CD14-positive monocyte (primary cell): ENCODE measurements around the gene FTL. TPM values are rescaled to one million over a fixed set of nuclear protein-coding genes. Genes with fewer than 3 reads are reported as not detected.

Experiments
- DNase-seq, 3 donors: peaks; one replicate each; pipeline ENCODE4 v3.0.0-alpha.2; 2011 to 2022
- H2AFZ ChIP-seq: 2 replicates; pipeline ENCODE4 v1.6.0; 2012; ENCODE audit warnings: mild to moderate bottlenecking, low read depth, low read length, inconsistent platforms; ENCODE audit not compliant: insufficient read depth, poor library complexity, severe bottlenecking
- H3K27ac ChIP-seq, 2 donors: 1 replicate in 1 of 2; 2 replicates in 1 of 2; pipeline ENCODE4 v1.5.1; 2012 to 2013; ENCODE audit warnings: low read length in 2 of 2, control low read depth in 1 of 2, inconsistent platforms in 1 of 2, low read depth in 1 of 2, mild to moderate bottlenecking in 1 of 2
- H3K27me3 ChIP-seq, 2 donors: one replicate each; pipeline versions ENCODE4 v1.6.0 to v1.6.1; 2011 to 2013; ENCODE audit warnings: low read length in 2 of 2; ENCODE audit not compliant: control insufficient read depth in 2 of 2, insufficient read depth in 2 of 2
- H3K36me3 ChIP-seq, 2 donors: replicated peaks in 1 of 2; 1 replicate in 1 of 2; 2 replicates in 1 of 2; pipeline versions ENCODE4 v1.5.1 to v1.6.1; 2012 to 2013; ENCODE audit warnings: low read length in 2 of 2, control low read depth in 1 of 2, inconsistent platforms in 1 of 2, mild to moderate bottlenecking in 1 of 2; ENCODE audit not compliant: insufficient read depth in 2 of 2, control insufficient read depth in 1 of 2
- H3K4me1 ChIP-seq, 2 donors: 1 replicate in 1 of 2; 2 replicates in 1 of 2; pipeline versions ENCODE4 v1.5.1 to v1.6.1; 2012 to 2013; ENCODE audit warnings: low read length in 2 of 2, control low read depth in 1 of 2, inconsistent platforms in 1 of 2, mild to moderate bottlenecking in 1 of 2, moderate library complexity in 1 of 2; ENCODE audit not compliant: insufficient read depth in 2 of 2, control insufficient read depth in 1 of 2
- H3K4me2 ChIP-seq: replicated peaks from 2 replicates; pipeline ENCODE3; 2012; ENCODE audit warnings: low read length, moderate library complexity, mild to moderate bottlenecking; ENCODE audit not compliant: poor library complexity, severe bottlenecking; ENCODE audit errors: extremely low read depth
- H3K4me3 ChIP-seq, 3 experiments: fragments of 200-600 bp in 1 of 3; sonication (generic) in 1 of 3; replicated peaks in 1 of 3; 1 replicate in 2 of 3; 2 replicates in 1 of 3; pipeline ENCODE4 v1.5.1; 2011 to 2013; ENCODE audit warnings: low read length in 3 of 3, mild to moderate bottlenecking in 3 of 3, control low read depth in 2 of 3, low read depth in 2 of 3, inconsistent platforms in 1 of 3, moderate library complexity in 1 of 3
- H3K79me2 ChIP-seq: 2 replicates; pipeline ENCODE4 v1.6.0; 2012; ENCODE audit warnings: mild to moderate bottlenecking, control low read depth, inconsistent platforms, low read length, moderate library complexity; ENCODE audit not compliant: insufficient read depth
- H3K9ac ChIP-seq: 2 replicates; pipeline ENCODE4 v1.6.0; 2017; ENCODE audit warnings: low read length, mild to moderate bottlenecking; ENCODE audit not compliant: insufficient read depth, poor library complexity, severe bottlenecking
- H3K9me3 ChIP-seq, 2 donors: replicated peaks in 1 of 2; 1 replicate in 1 of 2; 2 replicates in 1 of 2; pipeline versions ENCODE4 v1.5.1 to v1.6.1; 2012 to 2013; ENCODE audit warnings: low read length in 2 of 2, control low read depth in 1 of 2; ENCODE audit not compliant: control insufficient read depth in 1 of 2, insufficient read depth in 1 of 2
- H4K20me1 ChIP-seq: 2 replicates; pipeline ENCODE4 v1.6.0; 2012; ENCODE audit warnings: mild to moderate bottlenecking, low read length, control low read depth, moderate library complexity; ENCODE audit not compliant: insufficient read depth
- H3K27ac Mint-ChIP-seq, 7 donors: one replicate each; pipeline ENCODE4 v1.8.0; 2020; ENCODE audit warnings: mild to moderate bottlenecking in 7 of 7, mixed read lengths in 7 of 7, moderate library complexity in 6 of 7, inconsistent platforms in 2 of 7
- H3K27me3 Mint-ChIP-seq, 3 donors: one replicate each; pipeline ENCODE4 v1.8.0; 2021 to 2022; ENCODE audit warnings: low read depth in 3 of 3, mild to moderate bottlenecking in 3 of 3, mixed read lengths in 3 of 3, moderate library complexity in 3 of 3, inconsistent platforms in 1 of 3
- H3K36me3 Mint-ChIP-seq, 2 donors: one replicate each; pipeline ENCODE4 v1.8.0; 2020; ENCODE audit warnings: mixed read lengths in 2 of 2, inconsistent platforms in 1 of 2, mild to moderate bottlenecking in 1 of 2
- H3K4me1 Mint-ChIP-seq: one replicate; pipeline ENCODE4 v1.8.0; 2020; ENCODE audit warnings: mild to moderate bottlenecking, mixed read lengths
- H3K4me3 Mint-ChIP-seq, 2 donors: one replicate each; pipeline ENCODE4 v1.8.0; 2020; ENCODE audit warnings: mild to moderate bottlenecking in 2 of 2, mixed read lengths in 2 of 2, moderate library complexity in 1 of 2
- H3K9me3 Mint-ChIP-seq, 7 donors: one replicate each; pipeline ENCODE4 v1.8.0; 2020 to 2022; ENCODE audit warnings: mixed read lengths in 7 of 7, mild to moderate bottlenecking in 6 of 7, moderate library complexity in 6 of 7, inconsistent platforms in 2 of 7
- WGBS: methylation state at CpG from one replicate; pipeline ENCODE4 v1.1.5; 2013; ENCODE audit warnings: missing lambda C conversion rate; ENCODE audit not compliant: insufficient coverage; 5-methylcytosine and 5-hydroxymethylcytosine counted together
- intact Hi-C, 2 donors: fragments of 100-400 bp; cut with micrococcal nuclease; formaldehyde crosslinking; loops; one replicate each; pipeline versions ENCODE4 v1.15.0 to v1.15.1; 2023
- polyA plus RNA-seq, 3 donors: library from polyadenylated mRNA; depleted of rRNA in 1 of 3; unstranded in 2 of 3; stranded (reverse) in 1 of 3; fragments of 300-500 nt in 2 of 3; fragments of >200 nt in 1 of 3; fragmentation: Illumina TruSeq in 2 of 3; gene quantifications; 1 replicate in 2 of 3; 2 replicates in 1 of 3; pipeline ENCODE4 v1.2.3, GENCODE V29; 2012 to 2021
- TF ChIP-seq, protein P1 (sequence below): fragments of 200-600 bp; IDR thresholded peaks from one replicate; pipeline ENCODE4 v1.8.0; 2022; ENCODE audit warnings: antibody characterized with exemption, mild to moderate bottlenecking

Gene FTL
- polyA plus RNA-seq, 3 donors: 4,468 to 26,681 (median 23,650) TPM

GRCh38 chr19:48991011-48991609 lies 26.0 kb downstream of the FTL start:
- peaks cover 60% of the 10 kb centered on the region for H3K79me2 ChIP-seq

DNA sequence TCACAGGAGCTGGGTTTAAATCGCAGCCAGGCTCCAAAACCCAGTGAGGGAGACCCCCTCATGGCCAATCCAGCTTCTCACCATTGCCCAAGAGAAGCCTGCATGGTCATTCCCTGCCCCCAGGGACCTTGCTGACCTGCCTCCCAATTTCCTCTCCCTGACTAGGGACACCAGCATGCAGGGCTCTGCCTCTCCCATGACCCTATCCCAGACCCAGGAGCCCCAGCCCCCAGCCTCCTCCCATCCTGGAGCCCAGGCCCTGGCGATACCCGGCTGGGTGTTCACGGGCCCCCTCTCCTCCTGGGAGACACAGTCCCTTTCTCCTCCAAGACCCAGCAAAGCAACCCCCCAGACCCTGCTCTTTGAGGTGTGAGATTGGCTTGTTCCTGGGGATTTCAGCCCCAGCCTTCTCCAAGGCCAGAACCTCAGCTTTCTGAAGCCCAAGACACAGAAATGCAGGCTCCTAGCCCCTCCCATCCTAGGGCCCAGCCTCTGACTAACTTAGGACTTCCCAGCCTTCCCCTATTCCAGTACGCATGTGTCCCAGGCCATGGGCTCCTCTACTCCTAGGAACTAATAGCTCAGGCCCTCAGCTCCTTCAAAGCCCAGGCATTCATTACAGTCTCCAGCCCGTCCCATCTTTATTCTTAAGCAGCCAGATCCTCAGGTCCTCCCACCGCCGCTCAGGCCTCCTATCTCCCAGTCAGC lies 26.9 kb downstream of the FTL start:
- peaks cover 0 to 1% (median 0%) of the 10 kb centered on the region in 7 donors for H3K9me3 Mint-ChIP-seq
- H2AFZ ChIP-seq: peak overlapping the region; percentile 95
- H3K4me3 ChIP-seq: peak overlapping the region; percentile 78 to 98 (median 93)
- WGBS: 21% methylated on average over 4 of the region's 8 CpGs
- intact Hi-C loops: loop anchor here in 1 of 2 donors (10.0 kb wide), 1 partner anchor 667 kb away; the partner anchor contains the start of gene EMP3
- H4K20me1 ChIP-seq: peaks cover 8% of the 10 kb centered on the region
- peaks cover 0 to 3% (median 0%) of the 10 kb centered on the region in 3 donors for H3K27me3 Mint-ChIP-seq
- H3K4me1 ChIP-seq: peaks cover 25 to 40% of the 10 kb centered on the region in 2 donors
- peak; percentile 39 to 91 (median 50) for DNase-seq
- TF ChIP-seq, protein P1, sequence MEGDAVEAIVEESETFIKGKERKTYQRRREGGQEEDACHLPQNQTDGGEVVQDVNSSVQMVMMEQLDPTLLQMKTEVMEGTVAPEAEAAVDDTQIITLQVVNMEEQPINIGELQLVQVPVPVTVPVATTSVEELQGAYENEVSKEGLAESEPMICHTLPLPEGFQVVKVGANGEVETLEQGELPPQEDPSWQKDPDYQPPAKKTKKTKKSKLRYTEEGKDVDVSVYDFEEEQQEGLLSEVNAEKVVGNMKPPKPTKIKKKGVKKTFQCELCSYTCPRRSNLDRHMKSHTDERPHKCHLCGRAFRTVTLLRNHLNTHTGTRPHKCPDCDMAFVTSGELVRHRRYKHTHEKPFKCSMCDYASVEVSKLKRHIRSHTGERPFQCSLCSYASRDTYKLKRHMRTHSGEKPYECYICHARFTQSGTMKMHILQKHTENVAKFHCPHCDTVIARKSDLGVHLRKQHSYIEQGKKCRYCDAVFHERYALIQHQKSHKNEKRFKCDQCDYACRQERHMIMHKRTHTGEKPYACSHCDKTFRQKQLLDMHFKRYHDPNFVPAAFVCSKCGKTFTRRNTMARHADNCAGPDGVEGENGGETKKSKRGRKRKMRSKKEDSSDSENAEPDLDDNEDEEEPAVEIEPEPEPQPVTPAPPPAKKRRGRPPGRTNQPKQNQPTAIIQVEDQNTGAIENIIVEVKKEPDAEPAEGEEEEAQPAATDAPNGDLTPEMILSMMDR: no peak
- H3K27me3 ChIP-seq: no peaks in the 10 kb centered on the region
- H3K4me1 Mint-ChIP-seq: peaks cover 26% of the 10 kb centered on the region
- H3K36me3 ChIP-seq: peaks cover 18 to 33% of the 10 kb centered on the region in 2 donors
- peak overlapping the region; percentile 92 to 94 for H3K4me3 Mint-ChIP-seq
- peak overlapping the region; percentile 98 for H3K4me2 ChIP-seq
- H3K9me3 ChIP-seq: no peaks in the 10 kb centered on the region
- H3K36me3 Mint-ChIP-seq: peaks cover 22 to 45% of the 10 kb centered on the region in 2 donors
- H3K27ac Mint-ChIP-seq: peak overlapping the region; percentile 91 to 99 (median 97)
- peak overlapping the region; percentile 85 for H3K9ac ChIP-seq
- H3K27ac ChIP-seq: peak overlapping the region; percentile 86 to 94
- H3K79me2 ChIP-seq: peaks cover 65% of the 10 kb centered on the region

More at GRCh38 chr19:48991011-48991609, 26.0 kb downstream of the FTL start:
- Histone ChIP-seq H3K27me3 (no peaks in the 10 kb centered on the region), H3K36me3 (peaks cover 18 to 40% of the 10 kb centered on the region in 2 donors), H3K27ac (peak overlapping the region in 1 of 2 donors; percentile 94), H4K20me1 (peaks cover 8% of the 10 kb centered on the region), H3K4me1 (peaks cover 25 to 40% of the 10 kb centered on the region in 2 donors), H3K4me2 (no peak overlapping the region), H3K4me3 (no peak overlapping the region), H2AFZ (no peak overlapping the region), H3K9me3 (no peaks in the 10 kb centered on the region), H3K9ac (no peak overlapping the region)
- WGBS: 97% methylated on average over 20 of the region's 22 CpGs
- H3K4me3 Mint-ChIP-seq: no peak overlapping the region
- peak overlapping the region in 4 of 7 donors; percentile 59 to 76 (median 70) for H3K27ac Mint-ChIP-seq
- intact Hi-C loops: loop anchor here in 1 of 2 donors (10.0 kb wide), 1 partner anchor 666 kb away; the partner anchor contains the start of gene EMP3
- H3K9me3 Mint-ChIP-seq: peaks cover 0 to 1% (median 0%) of the 10 kb centered on the region in 7 donors
- H3K27me3 Mint-ChIP-seq: peaks cover 0 to 5% (median 0%) of the 10 kb centered on the region in 3 donors
- TF ChIP-seq, protein P1: no peak
- DNase-seq: no peak
- H3K4me1 Mint-ChIP-seq: peaks cover 26% of the 10 kb centered on the region
- H3K36me3 Mint-ChIP-seq: peaks cover 25 to 50% of the 10 kb centered on the region in 2 donors
